NCI-H2196 (cell line): Measurements from ENCODE around the gene CABP4.

ENCODE experiments used
- DNase-seq: peaks from one replicate; lab custom pipeline; 2025; ENCODE audit not compliant: unreplicated experiment; lab: John Stamatoyannopoulos, UW

The CABP4 gene

DNA sequence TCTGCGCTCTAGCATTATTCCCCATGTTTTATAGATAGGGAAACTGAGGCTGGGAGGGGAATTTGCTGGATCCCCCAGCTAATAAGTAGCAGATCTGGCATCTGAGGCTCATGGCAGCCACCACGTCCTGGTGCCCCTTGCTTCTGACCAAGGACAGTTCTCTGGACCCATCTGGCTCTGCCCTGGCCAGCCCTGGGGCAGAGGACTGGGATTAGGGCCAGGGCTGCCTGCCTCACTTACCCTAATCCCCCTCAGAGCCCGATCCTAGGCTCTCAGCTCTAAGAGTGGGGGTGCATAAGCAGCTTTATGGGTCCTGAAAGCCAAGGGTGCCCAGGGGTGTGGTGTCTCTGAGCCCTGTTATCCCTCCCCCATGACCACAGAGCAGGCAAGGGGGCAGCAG, at the start of gene CABP4:
TSS of gene CABP4 (plus strand) at position 301 of the 400 bp plus-strand sequence. CDS start at position 371, 70 bp downstream.
- DNase-seq, result no peak

DNA sequence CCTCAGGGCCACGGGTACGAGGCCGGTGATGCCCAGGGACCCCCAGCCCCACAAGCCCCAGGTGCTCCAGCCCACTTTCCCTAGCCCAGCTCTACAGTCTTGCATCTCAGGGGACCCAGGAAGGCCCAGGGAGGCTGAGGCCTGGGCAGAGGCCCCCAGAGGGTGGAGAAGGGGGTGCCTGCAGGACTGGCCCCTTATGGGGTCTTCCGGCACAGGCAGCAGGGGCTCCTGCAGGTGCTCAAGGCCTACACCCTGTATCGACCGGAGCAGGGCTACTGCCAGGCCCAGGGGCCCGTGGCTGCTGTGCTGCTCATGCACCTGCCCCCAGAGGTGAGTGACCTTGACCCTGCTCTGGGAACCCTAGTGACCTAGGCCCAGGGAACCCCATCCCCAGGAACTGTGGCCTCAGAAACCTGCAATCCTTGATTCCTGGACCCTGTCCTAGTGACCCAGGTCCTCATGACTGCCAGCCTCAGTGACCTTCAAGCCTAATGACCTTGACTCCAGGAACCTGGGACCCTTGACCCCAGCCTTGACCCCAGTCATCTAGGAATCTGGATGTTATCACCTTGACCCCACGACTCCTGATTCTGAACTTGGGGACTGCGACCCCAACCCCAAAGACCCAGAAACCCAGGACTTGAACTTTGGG, 49.3 kb upstream of the CABP4 start:
- no peak for DNase-seq

DNA sequence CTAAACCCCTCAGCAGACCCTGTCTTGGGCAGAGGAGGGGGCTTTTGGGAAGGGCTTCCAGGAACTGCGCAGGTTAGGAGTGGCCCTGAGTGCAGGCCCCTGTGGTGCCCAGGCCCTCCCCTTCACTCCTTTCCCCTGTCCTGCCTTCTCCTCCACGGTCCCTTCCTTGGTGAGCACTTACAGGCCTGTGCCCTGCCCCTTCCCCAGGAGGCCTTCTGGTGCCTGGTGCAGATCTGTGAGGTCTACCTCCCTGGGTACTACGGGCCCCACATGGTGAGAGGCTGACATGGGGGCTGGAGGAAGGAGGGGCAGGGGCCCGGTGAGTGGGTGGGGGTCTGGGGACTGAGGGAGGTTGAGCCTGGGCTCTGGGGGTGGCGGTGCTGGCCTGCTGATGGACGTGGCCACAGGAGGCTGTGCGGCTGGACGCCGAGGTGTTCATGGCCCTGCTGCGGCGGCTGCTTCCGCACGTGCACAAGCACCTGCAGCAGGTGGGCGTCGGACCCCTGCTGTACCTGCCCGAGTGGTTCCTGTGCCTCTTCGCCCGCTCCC, 48.7 kb upstream of the CABP4 start:
- DNase-seq, result no peak

- DNase-seq, result no peak
These were observed 48.0 kb upstream of the CABP4 start for GRCh38 chr11:67406969-67407687.

DNA sequence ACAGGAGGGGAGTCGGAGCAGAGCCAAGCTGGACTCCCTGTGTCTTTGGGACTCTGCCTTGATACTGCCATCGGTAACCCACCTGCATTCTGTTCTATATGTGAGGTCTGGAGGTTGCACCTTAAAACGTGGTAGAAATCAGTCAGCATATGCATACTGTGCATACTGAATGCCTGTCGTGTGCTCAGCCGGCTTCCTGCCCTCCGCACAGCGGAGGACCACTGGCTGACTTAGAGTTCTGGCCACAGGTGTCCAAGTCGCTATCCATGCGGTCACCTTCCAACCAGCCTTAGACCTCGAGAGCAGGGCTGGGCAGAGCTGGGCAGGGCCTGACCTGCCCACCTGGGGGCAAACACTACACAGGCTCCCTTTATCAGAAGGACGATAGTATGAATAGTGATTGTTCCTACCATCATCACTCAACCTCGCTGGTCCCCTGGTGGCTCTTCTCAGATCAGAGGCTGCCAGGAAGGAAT, 47.4 kb upstream of the CABP4 start:
- DNase-seq, result no peak

DNA sequence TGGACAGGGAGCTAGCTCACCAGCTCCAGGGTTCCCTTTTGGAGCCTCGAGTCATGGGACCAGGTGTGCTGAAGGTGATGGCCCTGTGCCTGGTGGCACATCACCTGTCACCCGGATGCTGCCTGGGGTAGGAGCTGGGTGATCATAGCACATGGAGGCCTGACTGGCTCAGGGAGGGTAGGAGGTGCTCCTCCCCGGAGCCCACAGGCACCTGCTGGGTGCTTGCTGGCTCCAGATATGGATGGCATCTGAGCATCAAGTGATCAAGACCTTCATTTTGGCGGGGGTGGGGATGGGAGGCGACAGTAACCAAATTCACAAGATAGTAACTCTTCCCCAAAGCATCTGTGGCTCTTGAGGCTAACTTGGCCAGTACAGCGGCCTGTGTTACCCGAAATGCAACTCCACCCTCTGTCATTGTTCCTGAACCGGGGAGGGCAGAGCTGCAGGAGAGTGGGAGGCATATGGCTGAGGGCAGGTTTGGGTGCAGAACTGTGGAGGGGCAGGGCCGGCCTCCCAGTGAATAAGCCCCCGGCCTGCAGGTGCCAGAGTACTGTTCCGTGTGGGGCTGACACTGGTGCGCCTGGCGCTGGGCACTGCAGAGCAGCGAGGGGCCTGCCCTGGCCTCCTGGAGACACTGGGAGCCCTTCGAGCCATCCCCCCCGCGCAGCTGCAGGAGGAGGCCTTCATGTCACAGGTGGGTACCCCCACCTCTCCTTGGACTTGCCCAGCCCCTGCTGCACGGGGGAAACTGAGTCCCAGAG, 46.5 kb upstream of the CABP4 start:
- DNase-seq, result no peak

DNA sequence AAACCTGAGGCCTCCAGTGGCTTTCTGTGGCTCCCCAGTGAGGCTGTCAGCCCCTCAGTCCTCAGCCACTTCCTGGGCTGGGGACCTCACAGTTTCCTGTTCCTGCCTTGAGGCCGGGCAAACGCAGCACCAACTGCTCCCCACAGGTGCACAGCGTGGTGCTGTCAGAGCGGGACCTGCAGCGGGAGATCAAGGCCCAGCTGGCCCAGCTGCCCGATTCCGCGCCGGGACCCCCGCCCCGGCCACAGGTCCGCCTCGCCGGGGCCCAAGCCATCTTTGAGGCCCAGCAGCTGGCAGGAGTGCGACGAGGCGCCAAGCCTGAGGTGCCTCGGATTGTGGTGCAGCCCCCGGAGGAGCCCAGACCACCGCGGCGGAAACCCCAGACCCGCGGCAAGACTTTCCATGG, 45.9 kb upstream of the CABP4 start:
- no peak for DNase-seq

- DNase-seq, result peak; percentile 31
These were observed 45.3 kb upstream of the CABP4 start for GRCh38 chr11:67409781-67410368.

- DNase-seq, result no peak
These were observed 44.8 kb upstream of the CABP4 start for GRCh38 chr11:67410369-67410831.

DNA sequence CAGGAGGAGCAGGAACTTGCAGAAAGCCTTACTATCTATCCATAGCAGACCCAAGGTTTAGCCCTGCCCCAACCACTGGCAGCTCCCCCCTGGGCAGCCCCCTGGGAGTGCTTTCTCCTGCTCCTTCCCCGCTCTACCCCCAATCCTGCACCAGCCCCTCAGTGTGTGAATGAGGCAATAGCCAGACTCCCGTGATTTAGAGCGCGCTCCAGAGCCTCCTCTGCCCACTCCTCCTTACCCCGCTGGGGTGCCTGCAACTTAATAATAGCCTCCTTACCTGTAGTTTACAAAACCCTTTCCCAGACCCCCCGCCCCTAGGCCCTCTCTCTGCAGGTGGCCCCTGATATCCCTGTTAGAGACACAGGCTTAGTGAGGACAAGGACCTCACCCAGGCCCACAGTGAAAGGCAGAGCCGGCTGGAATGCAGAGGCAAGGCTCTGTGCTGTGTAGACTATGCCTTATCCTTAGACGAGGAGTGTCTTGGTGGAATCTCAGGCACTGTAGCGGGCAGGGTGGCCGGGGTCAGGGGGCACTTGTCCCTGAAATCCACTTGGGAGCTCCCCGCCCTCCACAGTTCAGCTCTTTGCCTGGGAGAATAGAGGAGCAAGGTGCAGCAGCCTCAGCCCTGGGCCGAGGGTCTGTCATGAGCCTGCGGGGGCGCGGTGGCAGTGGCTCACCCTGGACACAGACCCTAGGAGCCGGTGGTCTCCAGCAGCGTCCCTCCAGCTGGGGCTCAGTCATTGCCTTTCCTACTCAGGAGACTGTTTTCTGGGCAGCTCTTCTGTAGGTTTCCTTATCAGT, 44.0 kb upstream of the CABP4 start:
- no peak for DNase-seq

DNA sequence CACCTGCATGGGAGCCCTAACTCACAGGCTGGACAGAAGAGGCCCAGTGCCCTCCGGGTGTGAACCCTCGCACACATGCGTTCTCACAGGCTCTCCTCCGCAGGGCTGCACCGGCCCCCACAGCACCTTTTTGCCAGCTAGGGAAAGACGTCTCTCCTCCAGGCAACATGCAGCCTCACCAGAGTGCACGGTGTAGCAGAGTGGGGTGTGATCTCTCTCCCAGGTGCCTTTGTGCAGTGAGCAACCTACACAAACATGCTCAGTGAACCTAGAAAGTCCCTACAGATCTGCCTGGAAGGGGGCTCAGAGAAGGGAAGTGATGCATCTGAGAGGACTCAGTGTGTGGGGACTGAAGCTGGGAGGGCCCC, 43.4 kb upstream of the CABP4 start:
- DNase-seq, result no peak

DNA sequence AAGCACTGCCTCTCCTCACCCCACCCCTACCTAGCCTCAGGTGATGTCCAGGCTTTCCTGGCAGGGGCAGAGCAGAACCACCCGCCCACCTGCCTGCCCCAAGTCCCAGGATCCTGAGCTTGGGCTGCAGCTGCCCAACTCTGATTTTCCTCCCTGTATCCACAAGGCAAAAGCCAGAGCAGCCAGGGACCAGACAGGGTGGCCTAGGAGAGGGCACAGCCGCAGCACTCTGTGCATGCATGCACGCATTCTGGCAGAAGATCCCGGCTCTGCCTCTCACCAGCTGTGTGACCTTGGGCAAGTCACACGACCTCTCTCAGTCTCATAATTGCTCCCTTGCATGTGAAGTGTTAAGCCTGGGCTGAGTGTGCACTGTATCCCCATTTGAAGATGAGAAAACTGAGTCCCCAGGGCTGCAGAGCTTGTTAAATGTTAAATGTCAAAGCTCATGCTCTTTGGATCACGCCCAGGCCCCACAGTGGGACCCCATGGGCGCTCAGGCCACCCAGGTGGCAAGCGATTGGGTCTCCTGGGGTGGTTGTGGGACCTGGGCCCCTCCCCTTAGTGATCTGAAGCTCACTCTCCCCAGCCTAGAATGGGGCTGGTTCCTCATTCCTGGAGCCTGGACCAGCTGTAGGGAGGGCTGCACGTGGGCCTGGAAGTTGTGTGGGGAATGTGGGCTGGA, 42.5 kb upstream of the CABP4 start:
- DNase-seq, result no peak

DNA sequence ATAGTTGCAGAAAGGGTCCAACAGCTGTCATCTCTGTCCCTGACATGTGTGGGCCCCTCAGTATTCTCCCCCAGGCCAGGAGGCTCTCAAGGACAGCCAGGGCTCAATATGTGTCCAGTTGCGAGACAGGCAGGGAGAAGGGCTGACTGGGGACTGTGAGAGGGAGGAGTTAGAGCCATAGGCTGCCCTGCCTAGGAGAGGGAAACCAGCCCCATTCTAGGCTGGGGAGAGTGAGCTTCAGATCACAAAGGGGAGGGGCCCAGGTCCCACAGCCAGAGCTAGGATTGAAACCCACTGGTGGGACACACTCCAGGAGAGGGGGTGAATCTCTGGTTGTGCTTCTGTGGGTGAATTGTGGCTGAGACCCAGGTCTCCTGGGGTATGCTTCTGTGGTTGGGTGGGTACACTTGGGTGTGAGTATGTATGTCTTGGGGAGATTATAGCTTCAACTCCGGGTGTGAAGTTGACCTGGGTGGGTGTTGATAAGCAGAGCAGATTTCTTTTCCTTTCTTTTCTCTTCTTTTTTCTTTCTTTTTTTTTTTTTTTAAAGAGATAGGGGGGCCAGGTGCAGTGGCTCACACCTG, 41.8 kb upstream of the CABP4 start:
- no peak for DNase-seq

DNA sequence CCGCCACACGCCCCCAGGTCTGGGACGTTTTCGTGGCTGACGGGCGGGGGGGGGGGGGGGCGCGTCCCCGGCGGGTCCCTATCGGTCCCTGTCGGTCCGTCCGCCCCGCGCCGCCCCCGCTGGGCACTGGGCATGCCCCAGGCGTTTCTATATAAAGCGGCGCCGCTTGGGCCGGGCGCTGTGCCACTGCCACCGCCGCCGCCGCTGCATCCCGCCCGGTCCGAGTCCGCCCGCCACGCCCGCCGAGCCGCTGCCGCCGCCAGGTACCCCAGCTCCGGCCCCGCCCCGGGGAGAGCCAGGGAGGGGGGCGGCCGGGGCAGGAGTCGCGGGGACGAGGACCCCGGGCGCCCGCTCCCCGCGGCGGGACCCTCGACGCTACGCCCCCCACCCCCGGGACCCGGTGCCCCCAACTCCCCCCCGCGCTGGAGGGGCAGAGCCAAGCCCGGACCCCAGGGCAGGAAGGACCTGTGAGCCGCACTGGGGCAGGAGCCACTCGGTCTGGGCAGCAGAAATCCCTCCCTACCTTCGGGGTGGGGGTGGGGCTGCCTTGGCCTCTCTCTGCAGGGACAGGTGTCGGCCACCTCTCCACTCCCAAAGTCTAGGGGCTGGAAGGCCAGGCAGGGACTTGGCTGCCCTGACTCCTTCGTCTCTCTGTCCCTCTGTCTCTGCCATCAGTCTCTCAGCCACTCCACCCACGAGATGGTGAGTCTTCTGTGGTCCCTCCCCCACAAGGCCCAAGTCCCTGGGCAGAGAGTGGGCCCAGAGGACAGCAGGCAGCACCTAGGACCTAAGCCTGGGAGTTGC, 39.5 kb upstream of the CABP4 start, which contains the start of gene CARNS1:
TSS of gene CARNS1 (plus strand) at position 178 of the 804 bp plus-strand sequence. CDS start at position 700, 522 bp downstream.
- DNase-seq, result no peak

DNA sequence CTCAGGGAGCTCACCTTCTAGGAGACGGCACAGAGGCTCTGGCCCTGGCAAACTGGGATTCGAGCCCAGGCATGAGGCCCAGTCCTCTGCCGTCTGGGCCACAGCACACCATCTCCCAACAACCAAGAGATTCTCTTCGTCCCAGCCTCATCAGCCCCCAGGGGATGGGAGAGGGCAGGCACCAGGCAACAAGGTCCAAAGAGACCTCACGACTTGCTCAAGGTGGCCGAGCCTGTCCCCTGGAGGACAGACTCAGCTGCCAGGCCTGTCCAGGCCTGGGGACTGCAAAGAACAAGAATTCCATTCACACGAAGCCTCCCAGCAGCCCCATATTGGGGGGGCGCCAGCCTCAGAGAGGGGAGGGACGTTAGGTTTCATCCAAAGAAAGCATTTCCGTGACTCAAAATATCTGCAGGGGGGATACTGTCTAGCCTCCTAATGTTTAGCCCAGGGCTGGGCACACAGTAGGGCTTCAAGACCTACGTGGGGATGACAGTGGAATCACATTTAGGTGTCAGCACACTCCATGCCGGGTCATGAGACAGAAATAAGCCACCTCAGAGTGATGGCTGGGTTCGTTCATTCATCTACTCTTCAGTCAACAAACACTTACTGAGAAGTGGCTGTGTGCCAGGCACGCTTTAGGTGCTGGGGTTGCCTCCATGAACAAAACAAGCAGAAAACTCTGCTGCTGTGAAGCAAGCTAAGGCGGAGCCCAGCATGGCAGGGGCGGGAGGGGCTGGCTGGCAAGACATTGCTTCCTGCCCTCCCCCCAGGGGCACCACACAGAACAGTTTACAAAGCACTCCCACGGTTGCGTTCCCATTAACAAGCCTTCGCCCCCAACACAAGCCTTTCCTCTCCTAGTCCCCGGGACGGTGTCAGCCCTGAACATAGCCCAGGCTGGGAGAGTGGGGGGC, 38.5 kb upstream of the CABP4 start:
- DNase-seq, result peak; percentile 75

GRCh38 chr11:67417425-67417824, 37.7 kb upstream of the CABP4 start:
- DNase-seq, result no peak
